ENCODE data around the gene PLEKHM1.

- TF ChIP-seq, protein P1, sequence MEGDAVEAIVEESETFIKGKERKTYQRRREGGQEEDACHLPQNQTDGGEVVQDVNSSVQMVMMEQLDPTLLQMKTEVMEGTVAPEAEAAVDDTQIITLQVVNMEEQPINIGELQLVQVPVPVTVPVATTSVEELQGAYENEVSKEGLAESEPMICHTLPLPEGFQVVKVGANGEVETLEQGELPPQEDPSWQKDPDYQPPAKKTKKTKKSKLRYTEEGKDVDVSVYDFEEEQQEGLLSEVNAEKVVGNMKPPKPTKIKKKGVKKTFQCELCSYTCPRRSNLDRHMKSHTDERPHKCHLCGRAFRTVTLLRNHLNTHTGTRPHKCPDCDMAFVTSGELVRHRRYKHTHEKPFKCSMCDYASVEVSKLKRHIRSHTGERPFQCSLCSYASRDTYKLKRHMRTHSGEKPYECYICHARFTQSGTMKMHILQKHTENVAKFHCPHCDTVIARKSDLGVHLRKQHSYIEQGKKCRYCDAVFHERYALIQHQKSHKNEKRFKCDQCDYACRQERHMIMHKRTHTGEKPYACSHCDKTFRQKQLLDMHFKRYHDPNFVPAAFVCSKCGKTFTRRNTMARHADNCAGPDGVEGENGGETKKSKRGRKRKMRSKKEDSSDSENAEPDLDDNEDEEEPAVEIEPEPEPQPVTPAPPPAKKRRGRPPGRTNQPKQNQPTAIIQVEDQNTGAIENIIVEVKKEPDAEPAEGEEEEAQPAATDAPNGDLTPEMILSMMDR (IDR thresholded peaks at IDR 0.05) = no peak
- TF ChIP-seq ZFX (IDR thresholded peaks at IDR 0.05; ENCODE audit: borderline replicate concordance) = no peak
Measured at GRCh38 chr17:45436625-45437464, 53.7 kb downstream of the PLEKHM1 start.
